H1 (cell line): ENCODE data around the gene ASB11. TPM values are rescaled to one million over a fixed set of nuclear protein-coding genes. Genes with fewer than 3 reads are reported as not detected.

Experiments used
- CTCF ChIA-PET: fragments of 300-600 bp; sonication (Branson Sonifier 250); formaldehyde crosslinking; loops from one replicate; lab custom pipeline; 2021; ENCODE audit not compliant: partially characterized antibody; lab: Charles Lee
- POLR2A ChIA-PET: fragments of 300-600 bp; sonication (Branson Sonifier 250); formaldehyde crosslinking; loops from one replicate; lab custom pipeline; 2021; ENCODE audit warnings: inconsistent platforms; ENCODE audit not compliant: partially characterized antibody; lab: Charles Lee
- DNase-seq, 2 experiments: peaks; one replicate each; pipeline versions ENCODE4 v3.0.0 to v3.0.0-alpha.2; 2010 to 2022; ENCODE audit warnings: low spot score in 2 of 2, low read depth in 1 of 2, mixed read lengths in 1 of 2
- FAIRE-seq: peaks from 2 replicates; lab custom pipeline; 2011; peaks lifted over from hg19 to GRCh38; lab: Jason Lieb, UNC
- H2AFZ ChIP-seq: 2 replicates; pipeline ENCODE4 v1.8.1; 2012; ENCODE audit warnings: low read length, inconsistent platforms
- H2AK5ac ChIP-seq: 2 replicates; pipeline ENCODE4 v1.6.1; 2013; ENCODE audit warnings: low read depth, low read length
- H2BK120ac ChIP-seq: replicated peaks from 2 replicates; pipeline ENCODE3; 2013; ENCODE audit warnings: low read depth, low read length, inconsistent platforms
- H2BK12ac ChIP-seq: 2 replicates; pipeline ENCODE4 v1.6.1; 2013; ENCODE audit warnings: low read depth, low read length
- H2BK15ac ChIP-seq: 2 replicates; pipeline ENCODE4 v1.6.1; 2013; ENCODE audit warnings: low read length
- H2BK20ac ChIP-seq: 2 replicates; pipeline ENCODE4 v1.6.1; 2013; ENCODE audit warnings: low read length
- H2BK5ac ChIP-seq: 2 replicates; pipeline ENCODE4 v1.6.1; 2013; ENCODE audit warnings: low read depth, low read length
- H3K14ac ChIP-seq: 2 replicates; pipeline ENCODE4 v1.6.1; 2013; ENCODE audit warnings: inconsistent platforms; ENCODE audit not compliant: insufficient read length
- H3K18ac ChIP-seq: 2 replicates; pipeline ENCODE4 v1.6.1; 2013; ENCODE audit warnings: low read length; ENCODE audit errors: extremely low read depth
- H3K23ac ChIP-seq: 2 replicates; pipeline ENCODE4 v1.6.1; 2013; ENCODE audit warnings: inconsistent platforms; ENCODE audit not compliant: insufficient read length
- H3K23me2 ChIP-seq: 2 replicates; pipeline ENCODE4 v1.6.1; 2013; ENCODE audit warnings: low read depth, low read length
- H3K27ac ChIP-seq: 2 replicates; pipeline ENCODE4 v1.6.1; 2011; ENCODE audit warnings: low read depth, low read length, inconsistent platforms
- H3K27me3 ChIP-seq, 4 experiments: replicated peaks in 1 of 4; 1 replicate in 1 of 4; 2 replicates in 3 of 4; pipeline versions ENCODE4 v1.6.1 to v1.8.1; 2011 to 2013; ENCODE audit warnings: low read length in 3 of 4, mild to moderate bottlenecking in 3 of 4, inconsistent platforms in 2 of 4, mixed read lengths in 2 of 4, moderate library complexity in 1 of 4; ENCODE audit not compliant: control insufficient read depth in 3 of 4, insufficient read depth in 3 of 4; ENCODE audit errors: extremely low read depth in 1 of 4
- H3K36me3 ChIP-seq, 4 experiments: 2 replicates each; pipeline versions ENCODE4 v1.6.1 to v1.8.1; 2011 to 2013; ENCODE audit warnings: mild to moderate bottlenecking in 4 of 4, low read length in 3 of 4, moderate library complexity in 2 of 4, control low read depth in 1 of 4, inconsistent platforms in 1 of 4; ENCODE audit not compliant: insufficient read depth in 4 of 4, control insufficient read depth in 2 of 4
- H3K4ac ChIP-seq: replicated peaks from 2 replicates; pipeline ENCODE3; 2013; ENCODE audit warnings: low read length, low read depth, mixed read lengths, inconsistent platforms; ENCODE audit not compliant: insufficient read length
- H3K4me1 ChIP-seq, 4 experiments: replicated peaks in 1 of 4; 1 replicate in 1 of 4; 2 replicates in 3 of 4; pipeline versions ENCODE4 v1.6.1 to v1.8.1; 2011 to 2013; ENCODE audit warnings: low read length in 3 of 4, inconsistent platforms in 2 of 4, mixed read lengths in 1 of 4; ENCODE audit not compliant: insufficient read depth in 4 of 4, control insufficient read depth in 3 of 4
- H3K4me2 ChIP-seq, 2 experiments: 2 replicates each; pipeline versions ENCODE4 v1.6.1 to v1.8.1; 2011 to 2013; ENCODE audit warnings: low read depth in 2 of 2, low read length in 2 of 2, control low read depth in 1 of 2, inconsistent platforms in 1 of 2, mild to moderate bottlenecking in 1 of 2; ENCODE audit not compliant: insufficient read depth in 1 of 2
- H3K4me3 ChIP-seq, 4 experiments: fragments of 200-600, 300-600 bp in 1 of 4; sonication (generic), shearing (Covaris generic), sonication (Bioruptor Twin) in 1 of 4; 2 replicates each; pipeline versions ENCODE4 v1.5.1 to v1.8.1; 2011 to 2016; ENCODE audit warnings: low read length in 4 of 4, low read depth in 3 of 4, control low read depth in 2 of 4, inconsistent platforms in 2 of 4, mild to moderate bottlenecking in 2 of 4, mixed read lengths in 1 of 4, moderate library complexity in 1 of 4; ENCODE audit not compliant: insufficient read depth in 2 of 4; ENCODE audit errors: extremely low read depth in 1 of 4
- H3K56ac ChIP-seq: replicated peaks from 2 replicates; pipeline ENCODE3; 2013; ENCODE audit warnings: low read depth, mild to moderate bottlenecking, mixed read lengths, low read length, inconsistent platforms; ENCODE audit not compliant: insufficient read length
- H3K79me1 ChIP-seq: 2 replicates; pipeline ENCODE4 v1.6.1; 2013; ENCODE audit warnings: low read depth, low read length, control low read depth
- H3K79me2 ChIP-seq, 2 experiments: 2 replicates each; pipeline versions ENCODE4 v1.6.1 to v1.8.1; 2012 to 2013; ENCODE audit warnings: low read length in 2 of 2, mild to moderate bottlenecking in 2 of 2, inconsistent platforms in 1 of 2; ENCODE audit not compliant: insufficient read depth in 2 of 2, control insufficient read depth in 1 of 2
- H3K9ac ChIP-seq, 4 experiments: replicated peaks in 1 of 4; 1 replicate in 1 of 4; 2 replicates in 3 of 4; pipeline versions ENCODE4 v1.6.1 to v1.8.1; 2011 to 2013; ENCODE audit warnings: low read depth in 3 of 4, low read length in 3 of 4, control low read depth in 2 of 4, mild to moderate bottlenecking in 2 of 4, moderate library complexity in 2 of 4, inconsistent platforms in 1 of 4; ENCODE audit errors: extremely low read depth in 1 of 4
- H3K9me3 ChIP-seq, 2 experiments: 2 replicates each; pipeline versions ENCODE4 v1.6.1 to v1.8.1; 2012 to 2013; ENCODE audit warnings: mild to moderate bottlenecking in 2 of 2, moderate library complexity in 2 of 2, control low read depth in 1 of 2, inconsistent platforms in 1 of 2, low read depth in 1 of 2, low read length in 1 of 2, mixed read lengths in 1 of 2; ENCODE audit not compliant: insufficient read depth in 2 of 2
- H4K20me1 ChIP-seq, 2 experiments: replicated peaks in 1 of 2; 2 replicates each; pipeline versions ENCODE3 to v1.8.1; 2011 to 2013; ENCODE audit warnings: inconsistent platforms in 2 of 2, low read length in 2 of 2, mild to moderate bottlenecking in 1 of 2; ENCODE audit not compliant: insufficient read depth in 2 of 2, control insufficient read depth in 1 of 2
- H4K5ac ChIP-seq: 2 replicates; pipeline ENCODE4 v1.6.1; 2013; ENCODE audit warnings: low read length, low read depth, mixed read lengths, inconsistent platforms; ENCODE audit not compliant: insufficient read length
- H4K8ac ChIP-seq: 2 replicates; pipeline ENCODE4 v1.8.0; 2013; ENCODE audit warnings: mild to moderate bottlenecking, moderate library complexity, low read length, inconsistent platforms; ENCODE audit not compliant: insufficient read depth; ENCODE audit errors: extremely low read depth
- H4K91ac ChIP-seq: replicated peaks from 2 replicates; pipeline ENCODE3; 2013; ENCODE audit warnings: low read length, mixed read lengths, inconsistent platforms; ENCODE audit not compliant: insufficient read length
- HDAC2 ChIP-seq, 2 experiments: fragments of 300-600 bp in 1 of 2; sonication (generic) in 1 of 2; IDR thresholded peaks; 2 replicates each; pipeline ENCODE4 v1.6.1; 2011 to 2012; ENCODE audit warnings: low read depth in 2 of 2, low read length in 2 of 2, mild to moderate bottlenecking in 2 of 2, moderate library complexity in 2 of 2, borderline replicate concordance in 1 of 2, inconsistent platforms in 1 of 2
- JUND ChIP-seq: IDR thresholded peaks from 2 replicates; pipeline ENCODE4 v1.6.1; 2011; ENCODE audit warnings: mild to moderate bottlenecking, improper control_type of control experiment, low read length
- KDM5A ChIP-seq: fragments of 200-600 bp; IDR thresholded peaks from 2 replicates; pipeline ENCODE4 v1.7.1; 2012; ENCODE audit warnings: mild to moderate bottlenecking, low read length, inconsistent platforms, mixed read lengths
- POLR2AphosphoS5 ChIP-seq: IDR thresholded peaks from 2 replicates; pipeline ENCODE4 v1.6.1; 2011; ENCODE audit warnings: low read depth, low read length
- SP2 ChIP-seq: IDR thresholded peaks from 2 replicates; pipeline ENCODE4 v1.6.1; 2012; ENCODE audit warnings: mild to moderate bottlenecking, low read length, inconsistent platforms
- WGBS, 2 experiments: shearing (Covaris generic) in 1 of 2; methylation state at CpG; one replicate each; pipeline versions ENCODE4 v1.1.6 to v1.1.7; 2013 to 2015; ENCODE audit warnings: low lambda C conversion rate in 2 of 2, mixed read lengths in 2 of 2, inconsistent platforms in 1 of 2, low coverage in 1 of 2, missing lambda C conversion rate in 1 of 2; ENCODE audit not compliant: insufficient replicate concordance in 2 of 2, insufficient coverage in 1 of 2, insufficient read length in 1 of 2; ENCODE audit errors: extremely low coverage in 1 of 2, missing lambda C conversion rate in 1 of 2; 5-methylcytosine and 5-hydroxymethylcytosine counted together
- polyA plus RNA-seq, 7 experiments: library from polyadenylated mRNA; depleted of rRNA in 3 of 7; stranded (reverse) in 5 of 7; unstranded in 2 of 7; fragments of >200 nt in 5 of 7; fragments of 200-250 nt in 2 of 7; gene quantifications; 1 replicate in 5 of 7; 2 replicates in 1 of 7; 4 replicates in 1 of 7; pipeline versions ENCODE4 v1.2.1 to v1.2.3, GENCODE V29; 2011 to 2013; ENCODE audit warnings: missing spikeins in 2 of 7, mixed read lengths in 2 of 7
- total RNA-seq: library from RNA; stranded (reverse); fragmentation: NEBNext Ultra II Directional; extraction: Animal tissue kit (Norgen Biotek cat#: 25700); gene quantifications from 2 replicates; pipeline ENCODE4 v1.2.1, GENCODE V29; 2021
- TF ChIP-seq, protein P1 (sequence below): IDR thresholded peaks from 2 replicates; pipeline ENCODE4 v1.6.1; 2012; ENCODE audit warnings: inconsistent platforms

ASB11 gene
- total and polyA plus RNA-seq, 2 of the 8 experiments (the other 6 are each of a cell fraction or from before 2014, with no cell fraction given) = not detected

DNA sequence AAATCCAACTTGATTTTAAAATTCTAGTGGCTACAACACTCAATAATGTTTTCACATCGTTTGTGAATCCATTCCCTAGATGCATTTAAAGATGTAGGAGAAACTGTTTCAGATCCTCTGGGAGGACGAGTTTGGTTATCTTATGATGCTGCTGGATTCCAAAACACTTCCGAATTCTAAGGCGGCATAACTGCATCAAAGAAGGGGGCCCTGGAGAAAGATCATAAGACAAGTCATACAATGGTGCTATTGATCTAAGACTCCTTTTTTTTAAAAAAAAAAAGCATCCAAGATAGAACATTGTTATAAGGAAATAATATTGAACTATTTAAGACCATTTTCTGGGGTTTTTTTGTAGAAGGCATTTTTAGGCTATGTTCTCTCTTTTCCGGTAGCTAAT lies 71.0 kb downstream of the ASB11 start:
- H3K9me3 ChIP-seq = no peaks in the 10 kb centered on the region
- no peak overlapping the region for H3K27ac ChIP-seq
- H3K56ac ChIP-seq = no peak overlapping the region
- H3K4me2 ChIP-seq = no peak overlapping the region
- H2BK120ac ChIP-seq = no peak overlapping the region
- no peak overlapping the region for H4K5ac ChIP-seq
- H4K8ac ChIP-seq = no peak overlapping the region
- no peak overlapping the region for H2BK12ac ChIP-seq
- no peak overlapping the region for H3K4ac ChIP-seq
- no peak overlapping the region for H4K91ac ChIP-seq
- 92% methylated on average over 5 of the region's 5 CpGs; no CpG with 5 or more reads in 1 of the 2 experiments for WGBS, 2 experiments
- no peak overlapping the region for H3K14ac ChIP-seq
- no peaks in the 10 kb centered on the region for H3K4me1 ChIP-seq
- H3K36me3 ChIP-seq = no peaks in the 10 kb centered on the region
- FAIRE-seq (no peak), DNase-seq (no peak)
- CTCF ChIA-PET = interaction anchor here (0.6 to 0.8 kb wide), 2 partner anchors 10 to 33 kb away, joined by 3 read pairs; no protein-coding TSS in a partner anchor
- H4K20me1 ChIP-seq = no peaks in the 10 kb centered on the region
- H3K4me3 ChIP-seq = no peak overlapping the region
- no peaks in the 10 kb centered on the region for H3K27me3 ChIP-seq
- H3K23ac ChIP-seq = no peak overlapping the region
- no peak overlapping the region for H2BK5ac ChIP-seq
- H2AFZ ChIP-seq = no peak overlapping the region
- TF ChIP-seq SP2 (no peak), JUND (no peak), POLR2AphosphoS5 (no peak), HDAC2 (IDR thresholded peaks at IDR 0.05; ENCODE audit: borderline replicate concordance in 1 of 2, low read depth in 2 of 2, low read length in 2 of 2) (no peak), KDM5A (no peak)
- TF ChIP-seq, protein P1, sequence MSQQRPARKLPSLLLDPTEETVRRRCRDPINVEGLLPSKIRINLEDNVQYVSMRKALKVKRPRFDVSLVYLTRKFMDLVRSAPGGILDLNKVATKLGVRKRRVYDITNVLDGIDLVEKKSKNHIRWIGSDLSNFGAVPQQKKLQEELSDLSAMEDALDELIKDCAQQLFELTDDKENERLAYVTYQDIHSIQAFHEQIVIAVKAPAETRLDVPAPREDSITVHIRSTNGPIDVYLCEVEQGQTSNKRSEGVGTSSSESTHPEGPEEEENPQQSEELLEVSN = no peak
- POLR2A ChIA-PET = no interaction called here
- no peak overlapping the region for H2AK5ac ChIP-seq
- no peak overlapping the region for H2BK15ac ChIP-seq
- H3K18ac ChIP-seq = no peak overlapping the region
- H2BK20ac ChIP-seq = no peak overlapping the region
- H3K23me2 ChIP-seq = no peaks in the 10 kb centered on the region
- no peaks in the 10 kb centered on the region for H3K79me1 ChIP-seq
- H3K9ac ChIP-seq = no peak overlapping the region
- no peaks in the 10 kb centered on the region for H3K79me2 ChIP-seq
